GM19463 (cell line): ENCODE data around the gene ZNF385D.

Experiments
- ATAC-seq: cut with Tn5 transposase; IDR thresholded peaks from one replicate; pipeline ENCODE4 v1.9.1; 2021; ENCODE audit warnings: mild to moderate bottlenecking, moderate library complexity; ENCODE audit not compliant: unreplicated experiment

The ZNF385D gene

DNA sequence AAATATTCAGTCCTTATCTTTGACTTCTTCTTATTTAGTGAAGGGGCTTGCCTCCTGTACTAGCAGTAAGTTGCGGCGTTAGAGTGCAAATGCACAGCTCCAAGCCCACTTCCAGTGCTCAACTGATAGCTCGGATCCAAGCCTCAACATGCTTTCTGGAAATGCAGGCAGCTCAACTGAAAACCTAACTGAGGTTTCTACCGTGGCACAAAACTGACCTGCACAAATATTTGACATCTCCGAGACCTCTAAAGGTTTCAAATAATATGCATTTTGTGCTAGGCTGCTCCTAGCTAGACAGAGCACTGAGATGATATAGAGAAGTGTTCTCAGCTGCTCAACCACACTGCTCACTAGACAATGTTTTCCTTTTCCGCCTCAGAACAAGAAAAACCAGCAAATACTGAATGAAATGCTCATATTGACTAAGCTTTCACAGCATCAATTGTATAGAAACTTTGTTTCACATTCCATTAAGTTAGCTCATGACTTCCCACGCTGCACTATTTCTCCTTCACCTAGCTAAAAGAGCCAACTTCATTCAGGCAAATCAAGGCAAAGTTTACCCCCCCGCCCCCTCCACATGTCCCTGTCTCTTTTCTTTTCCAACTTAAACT is 822 bp downstream of the ZNF385D start:
- ATAC-seq, result no peak

DNA sequence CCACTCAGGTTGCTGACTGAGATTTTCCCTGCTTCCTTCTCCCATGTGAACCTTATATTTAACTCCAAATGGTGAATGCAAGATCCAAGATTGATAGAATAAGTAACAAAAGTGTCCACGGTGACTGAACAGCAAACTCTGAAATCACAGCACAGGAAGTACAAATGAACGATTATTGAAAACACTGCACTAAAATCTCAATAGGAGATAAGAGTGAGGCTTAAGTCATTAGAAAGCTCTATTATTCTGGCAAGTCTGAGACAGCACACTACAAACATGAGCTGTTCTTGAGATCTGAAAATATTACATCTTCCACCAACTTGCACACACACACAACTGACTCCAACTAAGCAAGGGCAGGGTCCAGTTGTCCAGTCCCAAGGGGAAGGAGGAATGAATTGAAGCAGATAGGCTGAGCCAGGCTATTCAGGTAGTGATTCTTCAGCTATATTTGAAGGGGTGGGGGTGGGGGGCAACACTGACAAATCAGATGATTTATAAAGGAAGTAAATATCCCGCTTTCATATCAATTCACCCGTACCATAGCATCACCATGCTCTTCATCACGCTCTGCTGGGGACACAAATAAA is 2.9 kb downstream of the ZNF385D start:
- ATAC-seq, result no peak

DNA sequence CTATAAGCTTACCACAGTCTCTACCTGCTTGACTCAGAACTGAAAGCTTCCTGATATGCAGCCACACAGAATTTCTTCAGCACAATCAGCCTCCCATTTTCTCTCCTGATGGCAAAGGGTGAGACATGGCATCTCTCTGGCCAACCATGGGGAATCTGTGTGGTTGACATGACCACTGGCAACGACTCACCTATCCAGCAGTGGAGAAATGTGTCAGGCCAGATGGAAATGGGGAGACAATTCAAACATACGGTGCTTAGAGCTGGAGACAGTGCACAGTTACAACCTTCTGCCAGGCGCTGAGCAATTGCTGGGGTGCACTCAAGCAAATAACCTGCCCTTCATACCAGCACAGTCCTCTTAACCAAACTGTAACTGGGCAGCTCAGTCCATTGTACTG is 3.6 kb downstream of the ZNF385D start:
- ATAC-seq, result no peak

DNA sequence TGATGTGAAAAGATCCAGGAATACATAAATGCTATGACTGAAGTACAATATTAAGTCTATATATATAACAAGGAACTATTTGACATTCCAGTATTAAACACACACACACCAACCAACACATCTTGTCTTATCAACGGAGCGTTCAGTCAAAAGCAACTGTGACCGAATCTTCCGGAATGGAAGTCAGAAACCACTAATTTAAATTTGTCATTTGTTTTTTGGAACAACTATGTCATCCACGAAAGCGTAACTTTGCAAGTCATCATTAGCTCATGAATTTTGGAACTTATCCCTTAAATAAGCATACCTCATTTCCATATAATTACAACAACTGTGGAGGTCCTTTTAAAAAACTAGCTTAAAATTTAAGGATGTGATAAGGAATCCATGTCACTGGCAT is 5.0 kb downstream of the ZNF385D start:
- ATAC-seq, result no peak

DNA sequence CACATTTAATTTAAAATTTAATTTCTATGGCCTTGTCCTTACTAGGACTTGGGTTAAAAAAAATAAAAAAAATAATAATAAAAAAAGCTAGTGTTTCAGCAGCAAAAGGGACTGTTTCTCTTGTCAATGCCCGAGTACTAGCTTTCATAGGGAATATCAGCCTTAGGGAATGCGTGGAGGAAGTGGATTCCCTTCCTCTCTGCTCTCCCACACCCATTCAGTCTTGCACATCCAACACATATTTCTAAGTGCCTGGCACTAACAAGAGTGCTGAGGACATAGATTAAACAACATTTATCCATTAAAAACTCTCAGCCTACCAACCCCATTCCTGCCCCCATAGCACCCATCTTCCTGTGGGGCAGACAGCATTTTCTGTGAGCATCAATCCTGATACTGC is 6.2 kb downstream of the ZNF385D start:
- ATAC-seq, result no peak

DNA sequence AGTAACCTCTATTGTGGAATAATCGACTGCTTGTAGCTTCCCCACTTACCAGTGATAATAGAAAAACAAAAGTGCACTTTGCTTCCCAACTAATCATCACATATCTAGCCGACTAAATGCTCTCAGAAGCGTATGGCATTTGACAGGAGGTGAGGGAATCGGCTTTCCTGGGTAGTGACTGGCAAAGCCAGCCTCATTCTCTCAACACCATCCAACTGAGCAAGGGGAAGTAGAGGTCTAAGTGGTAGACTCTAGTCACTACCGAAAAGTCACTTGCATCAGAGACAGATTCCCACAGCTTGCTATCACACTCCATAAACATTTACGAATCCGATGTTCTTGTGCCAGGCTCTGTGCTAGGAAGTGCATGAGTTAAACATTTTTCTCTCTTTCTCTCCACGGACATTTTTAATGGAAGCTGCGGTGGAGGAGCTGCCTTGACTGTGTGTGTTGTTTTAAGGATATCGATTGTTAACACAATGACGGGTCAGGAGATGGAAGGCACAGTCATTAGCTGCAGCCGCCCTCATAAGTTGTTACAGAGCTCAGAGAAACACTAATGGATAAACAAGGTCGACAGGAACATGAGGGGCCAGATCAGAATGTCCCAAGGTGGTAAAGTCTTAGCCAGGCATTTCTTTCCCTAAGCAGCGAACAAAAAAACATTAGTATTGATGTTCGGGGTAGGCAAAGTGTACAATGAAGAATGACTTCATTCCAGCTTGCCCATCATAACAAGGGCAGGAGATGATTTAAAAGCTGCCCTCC is 11.9 kb downstream of the ZNF385D start:
- ATAC-seq, result no peak

DNA sequence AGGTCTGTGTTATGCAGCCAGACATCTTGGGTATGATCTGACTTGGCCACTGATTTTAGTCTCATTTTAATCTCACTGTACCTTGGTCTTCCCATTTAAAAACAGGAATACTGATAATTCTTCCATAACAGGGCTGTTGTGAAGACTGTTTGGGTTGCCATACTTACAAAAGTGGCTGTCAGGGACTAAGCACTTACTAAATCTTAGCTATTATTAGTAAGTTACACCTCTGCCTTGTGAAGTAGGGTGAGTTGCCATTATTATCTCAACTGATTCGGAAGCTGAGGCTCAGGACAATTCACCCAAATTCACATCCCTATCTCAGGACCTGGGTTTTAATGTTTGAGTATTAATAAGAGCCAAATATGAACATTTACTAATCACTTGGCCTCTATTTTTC is 12.7 kb downstream of the ZNF385D start:
- no peak for ATAC-seq

DNA sequence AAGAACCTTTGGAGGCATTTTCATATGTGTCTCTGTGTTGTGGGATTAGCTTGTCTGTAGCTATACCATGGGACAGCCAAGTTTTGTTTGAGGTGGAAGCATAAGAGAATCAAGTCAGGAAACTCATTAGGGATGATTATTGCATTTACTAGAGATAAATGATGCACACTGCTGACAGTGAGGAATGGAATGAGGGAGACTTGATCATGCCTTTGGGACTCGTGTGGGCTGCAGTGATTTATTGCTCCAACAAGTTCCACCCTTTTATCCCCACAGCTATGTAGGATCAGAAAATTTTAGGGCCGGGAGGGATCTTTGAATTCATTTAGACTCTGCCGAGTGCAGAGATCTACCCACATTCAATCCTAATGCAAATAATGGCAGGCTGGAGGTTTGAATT is 16.3 kb downstream of the ZNF385D start:
- ATAC-seq, result no peak

DNA sequence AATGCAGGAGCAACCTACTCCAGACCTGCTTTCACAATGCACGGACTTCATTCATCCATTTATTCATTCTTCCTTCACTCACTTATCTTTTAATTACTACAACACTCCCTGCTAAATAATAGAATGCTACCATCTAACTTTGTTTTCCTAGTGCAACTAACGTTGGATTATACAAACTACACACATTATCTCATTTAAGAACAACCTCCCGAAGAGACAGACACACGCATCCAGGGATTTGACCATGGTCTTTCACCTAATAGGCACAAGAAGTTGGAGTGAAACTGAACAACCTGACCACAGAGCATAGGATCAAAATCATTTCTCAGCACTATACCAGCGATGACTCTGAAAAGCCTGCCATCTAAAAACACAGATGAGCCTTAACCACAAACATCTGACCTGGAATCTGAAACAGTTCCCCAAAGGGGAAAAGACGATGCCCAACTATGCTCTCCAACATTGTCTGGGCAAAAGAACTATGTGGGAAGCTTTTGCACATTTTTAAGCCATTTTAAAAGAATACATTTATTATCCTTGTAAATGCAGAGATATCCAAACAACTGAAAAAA is 21.0 kb downstream of the ZNF385D start:
- ATAC-seq, result no peak

DNA sequence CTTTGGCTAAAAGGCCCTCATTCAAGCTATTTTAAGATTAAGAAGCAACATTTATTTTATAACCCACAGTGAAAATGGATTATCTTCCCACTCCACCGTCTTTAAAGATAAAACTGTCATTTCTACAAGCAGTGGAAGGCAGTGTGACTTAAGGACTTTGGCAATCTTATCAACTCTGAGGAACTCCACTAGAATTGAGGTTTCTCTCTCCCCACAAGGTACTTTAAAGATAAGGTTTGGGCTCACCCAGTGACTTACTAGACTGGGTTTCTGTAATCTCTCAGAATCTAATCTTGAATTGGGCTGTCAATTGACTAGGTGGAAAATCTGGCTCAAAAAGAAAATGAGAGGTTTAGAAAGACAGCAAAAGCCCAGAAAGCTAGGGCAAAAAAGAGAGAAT is 21.7 kb downstream of the ZNF385D start:
- ATAC-seq, result no peak

DNA sequence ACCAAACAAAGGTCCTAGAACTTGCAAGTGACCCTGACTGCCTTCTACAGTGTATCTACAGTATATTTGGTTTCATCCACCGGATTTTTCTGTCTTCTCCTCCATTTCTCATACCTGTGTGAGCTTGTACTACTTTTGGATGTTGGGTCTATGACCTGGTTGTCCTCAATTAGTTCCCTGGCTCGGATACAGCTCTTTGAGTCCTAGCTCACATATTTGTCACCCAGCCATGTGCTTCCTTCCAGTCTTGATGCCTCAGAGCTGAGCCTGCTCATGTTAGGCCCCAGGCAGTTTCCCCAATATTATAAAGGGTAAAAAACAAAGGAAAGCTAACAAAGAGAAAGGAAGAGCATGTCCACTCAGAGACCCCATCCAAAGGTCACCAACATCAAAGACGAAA is 28.2 kb downstream of the ZNF385D start:
- ATAC-seq, result no peak

DNA sequence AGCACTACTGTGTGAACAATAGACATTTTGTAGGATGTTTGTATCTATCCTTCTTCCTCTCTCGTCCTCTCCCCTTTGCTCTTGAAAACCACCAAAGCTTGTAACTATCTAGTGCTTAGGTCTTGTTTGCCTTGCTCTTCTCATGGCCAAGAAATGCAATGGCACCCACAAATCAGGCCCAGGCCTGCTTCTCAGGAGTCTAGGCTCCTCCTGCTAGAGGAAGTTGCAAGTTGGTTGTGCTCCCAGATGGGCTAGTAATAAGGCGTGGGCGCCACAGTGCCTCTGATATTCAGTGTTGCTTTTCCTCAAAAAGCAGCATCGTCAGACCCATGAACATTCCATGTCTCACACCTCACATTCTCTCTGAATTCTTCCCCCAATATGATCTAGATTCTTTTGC is 28.7 kb downstream of the ZNF385D start:
- no peak for ATAC-seq

DNA sequence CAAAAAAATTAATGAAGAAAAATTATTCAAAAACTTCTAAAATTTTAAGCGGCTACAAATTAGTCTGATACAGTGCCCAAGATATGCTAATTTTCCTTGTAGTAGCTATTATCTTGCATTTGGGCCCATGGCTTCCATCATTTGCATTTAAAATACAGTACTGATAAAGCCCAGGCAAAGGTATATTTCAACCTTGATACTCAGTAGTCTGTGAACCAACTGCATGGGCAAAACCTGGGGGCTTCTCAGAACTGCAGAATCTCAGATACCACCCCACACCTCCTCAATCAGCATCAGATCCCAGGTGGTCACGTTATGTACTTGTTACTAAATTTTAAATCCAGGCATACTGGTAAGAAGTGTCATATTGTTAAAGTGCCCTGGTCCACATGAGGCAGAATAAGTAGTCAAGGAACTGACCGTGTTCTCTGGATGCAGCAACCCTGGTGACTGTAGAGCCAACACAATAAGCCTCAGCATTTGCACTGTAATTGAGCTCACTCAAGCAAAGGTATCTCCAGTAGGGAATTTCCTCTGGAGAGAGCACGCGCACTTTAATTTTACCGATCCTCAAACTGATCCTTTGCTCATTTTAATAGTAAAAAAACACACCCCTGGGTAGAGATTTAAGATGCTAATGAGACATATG is 31.9 kb downstream of the ZNF385D start:
- no peak for ATAC-seq

DNA sequence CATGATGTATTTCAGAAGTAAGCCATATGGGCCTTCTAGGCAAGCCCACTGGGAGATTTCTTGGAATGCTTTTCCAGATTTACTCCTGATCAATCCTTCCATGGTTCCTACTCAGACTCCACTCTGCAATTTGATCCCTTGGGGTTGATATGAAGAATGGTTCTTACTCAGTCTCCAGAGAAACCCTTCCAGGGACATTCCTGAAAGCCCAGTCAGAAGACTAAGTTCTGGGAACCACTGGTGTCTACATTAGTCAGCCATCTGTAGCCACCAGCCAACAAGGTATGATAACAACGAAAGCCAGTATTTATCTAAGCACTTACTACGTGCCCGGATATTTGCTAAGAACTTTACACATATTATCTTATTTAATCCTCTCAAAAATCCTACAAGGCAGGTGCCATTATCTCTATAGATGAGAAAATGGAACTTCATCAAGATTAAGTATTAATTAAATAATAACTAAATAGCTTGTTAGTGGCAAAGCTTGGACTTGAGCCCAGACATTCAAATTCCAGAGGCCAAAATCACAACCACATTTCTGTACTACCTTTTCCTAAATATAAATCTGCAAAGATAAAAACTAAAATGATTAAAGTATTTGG is 32.7 kb downstream of the ZNF385D start:
- ATAC-seq, result no peak

DNA sequence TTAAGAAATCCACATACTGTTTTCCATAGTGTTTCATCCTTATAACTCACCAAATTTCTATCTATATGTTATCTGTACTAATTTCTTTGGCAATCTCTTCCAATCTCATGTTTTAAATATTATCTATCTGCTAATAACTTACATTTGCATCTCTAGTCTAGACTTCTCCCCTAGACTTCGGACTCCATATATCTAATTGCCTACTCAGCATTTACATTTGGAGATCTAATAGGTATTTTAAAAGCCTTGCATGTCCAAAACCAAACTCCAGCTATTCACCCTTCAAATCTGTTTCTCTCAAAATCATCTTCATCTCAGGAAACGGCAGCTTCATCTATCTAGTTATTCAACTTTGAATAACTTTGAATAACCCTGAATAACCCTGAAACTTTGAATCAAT is 35.3 kb downstream of the ZNF385D start:
- ATAC-seq, result no peak

DNA sequence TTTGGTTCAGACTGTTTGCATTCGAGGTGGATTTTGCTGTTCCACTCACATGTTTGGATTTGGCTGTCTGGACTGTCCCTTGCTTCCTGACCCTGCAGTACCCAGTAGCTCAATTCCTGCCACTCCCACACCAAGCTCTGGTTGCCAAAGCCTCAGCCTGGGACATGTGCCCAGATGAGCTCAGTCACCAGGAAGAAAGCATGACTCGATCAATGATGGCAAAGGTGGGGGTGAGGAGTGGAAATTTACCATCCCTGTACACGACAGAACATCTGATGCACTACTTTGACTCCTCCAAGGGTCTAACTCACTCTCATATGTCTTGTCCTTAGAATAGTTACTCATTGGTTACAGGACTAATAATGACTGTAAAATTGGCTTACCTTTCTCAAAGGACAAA is 45.2 kb downstream of the ZNF385D start:
- no peak for ATAC-seq

DNA sequence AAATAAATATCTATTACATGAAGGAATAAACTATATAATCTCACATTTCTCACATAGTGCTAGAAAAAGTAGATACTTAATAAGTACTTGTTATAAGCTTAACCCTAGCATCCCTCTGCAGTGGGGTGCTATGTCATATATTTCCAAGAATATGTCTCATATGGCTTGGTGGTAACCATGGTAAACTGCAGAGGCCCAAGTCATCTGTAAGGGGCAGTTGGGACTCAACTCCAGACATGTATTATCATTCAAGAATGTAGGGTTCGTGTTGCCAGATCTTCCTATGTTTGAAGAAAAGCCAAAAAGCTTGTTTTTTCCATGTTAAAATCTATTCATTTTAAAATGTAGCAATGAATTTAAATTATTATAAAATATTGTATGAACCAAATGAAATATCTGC is 46.2 kb downstream of the ZNF385D start:
- no peak for ATAC-seq

DNA sequence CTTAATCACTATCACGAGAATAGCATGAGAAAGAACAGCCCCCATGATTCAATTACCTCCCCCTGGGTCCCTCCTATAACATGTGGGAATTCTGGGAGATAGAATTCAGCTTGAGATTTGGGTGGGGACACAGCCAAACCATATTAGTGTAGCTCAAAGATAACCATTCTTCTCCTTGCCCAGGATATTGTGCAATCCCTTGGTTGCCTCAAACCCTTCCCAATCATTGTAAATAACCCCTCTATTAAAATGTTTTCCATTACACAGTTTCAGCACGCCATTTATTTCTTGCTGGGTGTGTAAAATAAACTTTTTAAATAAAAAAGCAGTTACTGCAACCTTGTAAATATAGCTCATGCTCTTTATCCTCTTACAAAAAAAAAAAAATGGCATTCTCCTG is 47.7 kb downstream of the ZNF385D start:
- ATAC-seq, result no peak

DNA sequence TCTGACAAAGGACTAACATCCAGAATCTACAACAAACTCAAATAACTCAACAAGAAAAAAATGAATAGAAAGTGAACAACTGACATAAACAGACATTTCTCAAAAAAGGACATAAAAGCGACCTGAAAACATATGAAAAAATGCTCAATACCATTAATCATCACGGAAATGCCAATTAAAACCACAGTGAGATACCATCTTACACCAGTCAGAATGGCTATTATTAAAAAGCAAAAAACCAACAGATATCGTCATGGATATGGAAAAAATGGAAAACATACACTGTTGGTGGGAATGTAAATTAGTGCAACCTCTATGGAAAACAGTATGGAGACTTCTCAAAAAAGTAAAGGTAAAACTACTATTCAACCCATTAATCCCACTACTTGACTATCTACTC is 53.3 kb downstream of the ZNF385D start:
- ATAC-seq, result no peak

DNA sequence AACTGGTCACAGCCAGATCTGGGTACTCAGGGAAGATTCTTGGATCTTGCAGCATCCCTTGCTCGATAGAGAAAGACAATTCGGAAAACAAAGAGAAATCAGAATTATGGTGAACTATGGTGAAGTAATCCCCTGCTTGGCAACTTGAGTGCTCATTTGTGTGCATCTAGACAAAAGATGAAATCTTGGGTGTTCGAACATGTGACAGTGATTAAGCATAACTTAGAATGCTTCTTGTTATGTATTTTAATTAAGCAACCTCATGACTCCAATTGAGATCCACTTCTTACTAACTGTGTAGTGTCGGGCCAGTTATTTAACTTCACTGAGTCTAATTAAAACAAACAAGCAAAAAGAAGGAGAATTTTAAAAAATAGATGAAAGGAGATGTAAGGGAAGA is 56.5 kb downstream of the ZNF385D start:
- no peak for ATAC-seq

DNA sequence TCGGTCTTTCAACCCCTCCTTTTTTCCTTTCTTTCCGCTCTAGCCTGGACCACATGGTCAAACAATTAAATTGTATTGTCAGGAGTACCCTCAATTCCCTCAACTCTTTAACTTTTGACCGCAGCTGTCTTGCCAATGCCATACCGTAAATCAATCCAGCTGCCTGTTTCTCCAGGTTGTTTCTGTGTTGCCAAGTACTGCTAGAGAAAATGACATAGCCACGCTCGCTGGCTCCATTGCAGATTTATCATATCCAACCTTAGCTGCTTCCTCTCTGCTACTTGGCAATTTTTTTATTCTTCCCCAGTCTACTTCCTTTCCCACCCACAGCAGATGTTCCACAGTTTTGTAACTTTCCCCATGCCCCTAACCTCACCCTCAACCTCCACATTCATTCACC is 60.0 kb downstream of the ZNF385D start:
- ATAC-seq, result no peak
